Measurements from ENCODE around the gene ADGRD1. TPM values are rescaled to one million over a fixed set of nuclear protein-coding genes. Genes with fewer than 3 reads are reported as not detected.

Gene ADGRD1
- total RNA-seq, 1 donor from 2014 or later: 46.9 TPM

- intact Hi-C loops (cut with DNase I): no loop called here
- Histone ChIP-seq H3K27ac (no peak overlapping the region), H3K36me3 (no peaks in the 10 kb centered on the region), H3K4me1 (peaks cover 0 to 16% of the 10 kb centered on the region in 2 donors), H3K27me3 (no peaks in the 10 kb centered on the region), H3K4me3 (no peak overlapping the region), H3K9me3 (no peaks in the 10 kb centered on the region)
- no peak for DNase-seq (ENCODE audit: low spot score in 2 of 2)
- no peak for TF ChIP-seq CTCF (IDR thresholded peaks at IDR 0.05)
Measured at GRCh38 chr12:130956009-130956408, 2.3 kb downstream of the ADGRD1 start.

- Histone ChIP-seq H3K27ac (no peak overlapping the region), H3K27me3 (no peaks in the 10 kb centered on the region), H3K4me3 (no peak overlapping the region), H3K9me3 (no peaks in the 10 kb centered on the region), H3K4me1 (peaks cover 0 to 16% of the 10 kb centered on the region in 2 donors), H3K36me3 (no peaks in the 10 kb centered on the region)
- no peak for DNase-seq (ENCODE audit: low spot score in 2 of 2)
- TF ChIP-seq CTCF (IDR thresholded peaks at IDR 0.05): no peak
- intact Hi-C loops (cut with DNase I): no loop called here
Measured at GRCh38 chr12:130956456-130957303, 3.0 kb downstream of the ADGRD1 start.

- Histone ChIP-seq H3K27ac (no peak overlapping the region), H3K9me3 (no peaks in the 10 kb centered on the region), H3K27me3 (no peaks in the 10 kb centered on the region), H3K4me1 (peaks cover 0 to 15% of the 10 kb centered on the region in 2 donors), H3K4me3 (no peak overlapping the region), H3K36me3 (no peaks in the 10 kb centered on the region)
- intact Hi-C loops (cut with DNase I): no loop called here
- DNase-seq (ENCODE audit: low spot score in 2 of 2): no peak
- no peak for TF ChIP-seq CTCF (IDR thresholded peaks at IDR 0.05)
Measured at GRCh38 chr12:130957304-130957621, 3.6 kb downstream of the ADGRD1 start.

GRCh38 chr12:130958557-130959140 is 4.9 kb downstream of the ADGRD1 start:
- H3K36me3 ChIP-seq: no peaks in the 10 kb centered on the region
- no peak for TF ChIP-seq CTCF (IDR thresholded peaks at IDR 0.05)
- H3K4me1 ChIP-seq: peaks cover 0 to 5% of the 10 kb centered on the region in 2 donors
- no peak overlapping the region for H3K27ac ChIP-seq
- no peak overlapping the region for H3K4me3 ChIP-seq
- DNase-seq (ENCODE audit: low spot score in 2 of 2): no peak
- intact Hi-C loops (cut with DNase I): no loop called here
- no peaks in the 10 kb centered on the region for H3K27me3 ChIP-seq
- no peaks in the 10 kb centered on the region for H3K9me3 ChIP-seq

- Histone ChIP-seq H3K9me3 (no peaks in the 10 kb centered on the region), H3K4me3 (no peak overlapping the region), H3K4me1 (peaks cover 0 to 1% of the 10 kb centered on the region in 2 donors), H3K27ac (no peak overlapping the region), H3K27me3 (no peaks in the 10 kb centered on the region), H3K36me3 (no peaks in the 10 kb centered on the region)
- no peak for TF ChIP-seq CTCF (IDR thresholded peaks at IDR 0.05)
- DNase-seq (ENCODE audit: low spot score in 2 of 2): no peak
- intact Hi-C loops (cut with DNase I): no loop called here
Measured at GRCh38 chr12:130959632-130960031, 5.9 kb downstream of the ADGRD1 start.
